ENCODE results near the gene WTAP.

Gene WTAP

GRCh38 chr6:159800141-159800865 is 73.0 kb downstream of the WTAP start, which contains the start of gene PNLDC1:
Gene PNLDC1, plus strand, starts transcription at chr6:159800276. Its CDS starts 32 bp downstream, at chr6:159800308.
- in situ Hi-C loops (cut with HindIII; ENCODE audit: low sequenced_read_pairs) = no loop called here

- in situ Hi-C loops (cut with HindIII; ENCODE audit: low sequenced_read_pairs) = no loop called here
These were observed 74.6 kb downstream of the WTAP start for GRCh38 chr6:159801935-159802334.

- in situ Hi-C loops (cut with HindIII; ENCODE audit: low sequenced_read_pairs) = no loop called here
These were observed 77.2 kb downstream of the WTAP start for GRCh38 chr6:159804504-159804903.

GRCh38 chr6:159805440-159806020 is 78.2 kb downstream of the WTAP start:
- in situ Hi-C loops (cut with HindIII; ENCODE audit: low sequenced_read_pairs) = no loop called here
